ENCODE results near the gene GARNL3. TPM values are rescaled to one million over a fixed set of nuclear protein-coding genes. Genes with fewer than 3 reads are reported as not detected.

The GARNL3 gene
- total RNA-seq, 1 donor from 2014 or later: 31.4 TPM

GRCh38 chr9:127395497-127396252, 131.1 kb downstream of the GARNL3 start:
- no peaks in the 10 kb centered on the region for H3K27me3 ChIP-seq
- H3K9me3 ChIP-seq: no peaks in the 10 kb centered on the region
- DNase-seq (ENCODE audit: extremely low spot score in 2 of 2): no peak
- no peak overlapping the region for H3K27ac ChIP-seq
- TF ChIP-seq POLR2AphosphoS5 (IDR thresholded peaks at IDR 0.05; ENCODE audit: insufficient read depth in 1 of 2, low read depth in 1 of 2) (no peak), CTCF (IDR thresholded peaks at IDR 0.05) (no peak)
- peaks cover 26% of the 10 kb centered on the region for H3K4me1 ChIP-seq
- H3K4me3 ChIP-seq: peak overlapping the region in 1 of 2 donors; percentile 70
- no peaks in the 10 kb centered on the region for H3K36me3 ChIP-seq
- intact Hi-C loops (cut with DNase I): no loop called here

- H3K27me3 ChIP-seq: no peaks in the 10 kb centered on the region
- intact Hi-C loops (cut with DNase I): no loop called here
- H3K27ac ChIP-seq: no peak overlapping the region
- H3K4me3 ChIP-seq: peak overlapping the region; percentile 39 to 70
- H3K9me3 ChIP-seq: no peaks in the 10 kb centered on the region
- TF ChIP-seq POLR2A (IDR thresholded peaks at IDR 0.05): no peak
- TF ChIP-seq POLR2AphosphoS5 (IDR thresholded peaks at IDR 0.05; ENCODE audit: insufficient read depth in 1 of 2, low read depth in 1 of 2): no peak
- TF ChIP-seq CTCF (IDR thresholded peaks at IDR 0.05): no peak
- no peak for DNase-seq (ENCODE audit: extremely low spot score in 2 of 2)
- peaks cover 0 to under 1% of the 10 kb centered on the region in 2 donors for H3K36me3 ChIP-seq
- peaks cover 26% of the 10 kb centered on the region for H3K4me1 ChIP-seq
Measured at GRCh38 chr9:127396253-127396807, 131.8 kb downstream of the GARNL3 start.

GRCh38 chr9:127396808-127397645, 132.5 kb downstream of the GARNL3 start, which contains the start of gene SLC2A8:
Gene SLC2A8, plus strand, starts transcription at chr9:127397169. Its CDS starts 62 bp downstream, at chr9:127397231.
- H3K4me1 ChIP-seq: peaks cover 26% of the 10 kb centered on the region
- TF ChIP-seq CTCF (IDR thresholded peaks at IDR 0.05): no peak
- peak; percentile 82 to 89 for TF ChIP-seq POLR2AphosphoS5 (IDR thresholded peaks at IDR 0.05; ENCODE audit: insufficient read depth in 1 of 2, low read depth in 1 of 2)
- peak in 1 of 2 donors; percentile 45 for TF ChIP-seq POLR2A (IDR thresholded peaks at IDR 0.05)
- H3K27ac ChIP-seq: peak within 1 kb of the TSS; percentile 59
- no peaks in the 10 kb centered on the region for H3K27me3 ChIP-seq
- H3K36me3 ChIP-seq: peaks cover 0 to 5% of the 10 kb centered on the region in 2 donors
- H3K4me3 ChIP-seq: peak within 1 kb of the TSS; percentile 60 to 70
- no peaks in the 10 kb centered on the region for H3K9me3 ChIP-seq
- intact Hi-C loops (cut with DNase I): no loop called here
- DNase-seq (ENCODE audit: extremely low spot score in 2 of 2): peak; percentile 100

- no peak for DNase-seq (ENCODE audit: extremely low spot score in 2 of 2)
- Histone ChIP-seq H3K4me3 (peak overlapping the region; percentile 60 to 70), H3K4me1 (peaks cover 26% of the 10 kb centered on the region), H3K27me3 (no peaks in the 10 kb centered on the region), H3K27ac (peak overlapping the region; percentile 59), H3K36me3 (peaks cover 0 to 12% of the 10 kb centered on the region in 2 donors), H3K9me3 (no peaks in the 10 kb centered on the region)
- intact Hi-C loops (cut with DNase I): no loop called here
- no peak for TF ChIP-seq CTCF (IDR thresholded peaks at IDR 0.05)
- TF ChIP-seq POLR2AphosphoS5 (IDR thresholded peaks at IDR 0.05; ENCODE audit: insufficient read depth in 1 of 2, low read depth in 1 of 2): peak in 1 of 2 donors; percentile 37
Measured at GRCh38 chr9:127397646-127398274, 133.2 kb downstream of the GARNL3 start.

Measured in vagina (tissue), 2 donors.